GM06990 (cell line): ENCODE results near the gene SRD5A1.

Source experiments
- DNase-seq: peaks from one replicate; pipeline ENCODE4 v3.0.0-alpha.2; 2011; ENCODE audit not compliant: insufficient read length; ENCODE audit errors: extremely low read depth
- H3K27me3 ChIP-seq: replicated peaks from 2 replicates; pipeline ENCODE4 v1.6.0; 2011; ENCODE audit warnings: low read length; ENCODE audit not compliant: control insufficient read depth, insufficient read depth
- H3K36me3 ChIP-seq: 2 replicates; pipeline ENCODE4 v1.5.1; 2011; ENCODE audit warnings: low read length; ENCODE audit not compliant: control insufficient read depth, insufficient read depth
- H3K4me3 ChIP-seq: replicated peaks from 2 replicates; pipeline ENCODE4 v1.5.1; 2011; ENCODE audit warnings: low read depth, mild to moderate bottlenecking, control low read depth, low read length
- TF ChIP-seq, protein P1 (sequence below): IDR thresholded peaks from 2 replicates; pipeline ENCODE4 v1.5.1; 2011; ENCODE audit warnings: low read length, control low read depth, mild to moderate bottlenecking, inconsistent platforms; ENCODE audit not compliant: insufficient read depth, poor library complexity, severe bottlenecking

SRD5A1 gene

GRCh38 chr5:6684075-6684474, 50.8 kb downstream of the SRD5A1 start:
- Histone ChIP-seq H3K27me3 (peaks cover 2% of the 10 kb centered on the region; the same call in 1 of the 2 replicates), H3K36me3 (no peaks in the 10 kb centered on the region), H3K4me3 (no peak overlapping the region)
- no peak for DNase-seq
- TF ChIP-seq, protein P1, sequence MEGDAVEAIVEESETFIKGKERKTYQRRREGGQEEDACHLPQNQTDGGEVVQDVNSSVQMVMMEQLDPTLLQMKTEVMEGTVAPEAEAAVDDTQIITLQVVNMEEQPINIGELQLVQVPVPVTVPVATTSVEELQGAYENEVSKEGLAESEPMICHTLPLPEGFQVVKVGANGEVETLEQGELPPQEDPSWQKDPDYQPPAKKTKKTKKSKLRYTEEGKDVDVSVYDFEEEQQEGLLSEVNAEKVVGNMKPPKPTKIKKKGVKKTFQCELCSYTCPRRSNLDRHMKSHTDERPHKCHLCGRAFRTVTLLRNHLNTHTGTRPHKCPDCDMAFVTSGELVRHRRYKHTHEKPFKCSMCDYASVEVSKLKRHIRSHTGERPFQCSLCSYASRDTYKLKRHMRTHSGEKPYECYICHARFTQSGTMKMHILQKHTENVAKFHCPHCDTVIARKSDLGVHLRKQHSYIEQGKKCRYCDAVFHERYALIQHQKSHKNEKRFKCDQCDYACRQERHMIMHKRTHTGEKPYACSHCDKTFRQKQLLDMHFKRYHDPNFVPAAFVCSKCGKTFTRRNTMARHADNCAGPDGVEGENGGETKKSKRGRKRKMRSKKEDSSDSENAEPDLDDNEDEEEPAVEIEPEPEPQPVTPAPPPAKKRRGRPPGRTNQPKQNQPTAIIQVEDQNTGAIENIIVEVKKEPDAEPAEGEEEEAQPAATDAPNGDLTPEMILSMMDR = no peak

- no peak for DNase-seq
Observed at GRCh38 chr5:6686501-6686900, 53.3 kb downstream of the SRD5A1 start.

DNA sequence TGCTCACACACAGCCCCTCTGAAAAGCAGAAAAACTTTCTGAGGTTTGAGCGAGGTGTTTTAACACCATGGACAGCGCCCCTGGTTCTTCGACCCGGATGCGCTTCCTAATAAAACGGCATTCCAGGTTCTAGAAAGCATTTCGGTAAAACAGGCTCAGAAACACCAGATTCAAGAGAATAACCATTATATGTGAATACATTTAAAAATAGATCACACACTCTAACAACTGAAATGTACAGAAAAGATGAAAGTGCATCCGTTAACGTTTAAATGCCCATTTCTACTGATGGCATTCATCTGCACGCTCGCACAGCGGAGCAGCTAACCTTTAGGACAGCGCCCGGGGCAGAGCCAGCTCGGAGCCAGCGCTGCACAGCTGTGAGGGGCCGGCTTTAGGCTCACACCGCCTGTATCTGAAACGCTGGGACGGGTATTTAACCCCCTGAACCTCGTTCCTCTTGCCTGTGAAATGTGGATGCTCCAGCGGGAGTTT, 53.7 kb downstream of the SRD5A1 start:
- Histone ChIP-seq H3K27me3 (peaks cover 2% of the 10 kb centered on the region; the same call in 1 of the 2 replicates), H3K4me3 (no peak overlapping the region), H3K36me3 (no peaks in the 10 kb centered on the region)
- no peak for DNase-seq
- TF ChIP-seq, protein P1 = no peak

More at GRCh38 chr5:6686501-6686900, 53.3 kb downstream of the SRD5A1 start:
- H3K4me3 ChIP-seq = no peak overlapping the region
- no peaks in the 10 kb centered on the region for H3K36me3 ChIP-seq
- TF ChIP-seq, protein P1 = no peak
- peaks cover 2% of the 10 kb centered on the region; the same call in 1 of the 2 replicates for H3K27me3 ChIP-seq

GRCh38 chr5:6687505-6687904, 54.3 kb downstream of the SRD5A1 start:
- Histone ChIP-seq H3K27me3 (peaks cover 2% of the 10 kb centered on the region; the same call in 1 of the 2 replicates), H3K36me3 (no peaks in the 10 kb centered on the region), H3K4me3 (no peak overlapping the region)
- no peak for DNase-seq
- TF ChIP-seq, protein P1 = no peak

GRCh38 chr5:6692906-6693305, 59.7 kb downstream of the SRD5A1 start:
- Histone ChIP-seq H3K36me3 (no peaks in the 10 kb centered on the region), H3K27me3 (no peaks in the 10 kb centered on the region), H3K4me3 (no peak overlapping the region)
- TF ChIP-seq, protein P1 = no peak
- no peak for DNase-seq

GRCh38 chr5:6698696-6699095, 65.5 kb downstream of the SRD5A1 start:
- DNase-seq = no peak
- H3K27me3 ChIP-seq = no peaks in the 10 kb centered on the region
- H3K36me3 ChIP-seq = no peaks in the 10 kb centered on the region
- TF ChIP-seq, protein P1 = no peak
- no peak overlapping the region for H3K4me3 ChIP-seq
